IMR-90 (cell line): ENCODE data around the gene IFT25. TPM values are rescaled to one million over a fixed set of nuclear protein-coding genes. Genes with fewer than 3 reads are reported as not detected.
A peak's percentile ranks its signal among the peaks of the same experiment; 100 is the strongest.

Source experiments
- MAZ ChIP-seq: IDR thresholded peaks from 2 replicates; pipeline ENCODE4 v1.6.1; 2012; ENCODE audit warnings: low read depth, mild to moderate bottlenecking, low read length, improper control_type of control experiment, moderate library complexity, borderline replicate concordance
- RCOR1 ChIP-seq: IDR thresholded peaks from 2 replicates; pipeline ENCODE4 v1.6.1; 2012; ENCODE audit warnings: mild to moderate bottlenecking, low read length, improper control_type of control experiment; ENCODE audit not compliant: insufficient replicate concordance
- SMC3 ChIP-seq: fragments of 150-350 bp; IDR thresholded peaks from 2 replicates; pipeline ENCODE4 v1.6.1; 2016; ENCODE audit warnings: low read depth, mild to moderate bottlenecking, antibody characterized with exemption, low read length, moderate library complexity
- polyA plus RNA-seq, 3 experiments: library from polyadenylated mRNA; depleted of rRNA; stranded (reverse); fragments of >200 nt; gene quantifications; 2 replicates each; pipeline ENCODE4 v1.2.3, GENCODE V29; 2012; ENCODE audit warnings: low replicate concordance in 1 of 3
- total RNA-seq: library from RNA; depleted of rRNA; stranded (reverse); fragments of >200 nt; gene quantifications from 2 replicates; pipeline ENCODE4 v1.2.3, GENCODE V29; 2012
- TF ChIP-seq, protein P1 (sequence below): fragments of 150-350 bp; IDR thresholded peaks from 2 replicates; pipeline ENCODE4 v1.6.1; 2017; ENCODE audit warnings: mild to moderate bottlenecking, antibody characterized with exemption, low read length, low read depth

Gene IFT25
- total and polyA plus RNA-seq, 2 of the 4 experiments (the other 2 are of a cell fraction): 9.1 to 38.0 TPM

DNA sequence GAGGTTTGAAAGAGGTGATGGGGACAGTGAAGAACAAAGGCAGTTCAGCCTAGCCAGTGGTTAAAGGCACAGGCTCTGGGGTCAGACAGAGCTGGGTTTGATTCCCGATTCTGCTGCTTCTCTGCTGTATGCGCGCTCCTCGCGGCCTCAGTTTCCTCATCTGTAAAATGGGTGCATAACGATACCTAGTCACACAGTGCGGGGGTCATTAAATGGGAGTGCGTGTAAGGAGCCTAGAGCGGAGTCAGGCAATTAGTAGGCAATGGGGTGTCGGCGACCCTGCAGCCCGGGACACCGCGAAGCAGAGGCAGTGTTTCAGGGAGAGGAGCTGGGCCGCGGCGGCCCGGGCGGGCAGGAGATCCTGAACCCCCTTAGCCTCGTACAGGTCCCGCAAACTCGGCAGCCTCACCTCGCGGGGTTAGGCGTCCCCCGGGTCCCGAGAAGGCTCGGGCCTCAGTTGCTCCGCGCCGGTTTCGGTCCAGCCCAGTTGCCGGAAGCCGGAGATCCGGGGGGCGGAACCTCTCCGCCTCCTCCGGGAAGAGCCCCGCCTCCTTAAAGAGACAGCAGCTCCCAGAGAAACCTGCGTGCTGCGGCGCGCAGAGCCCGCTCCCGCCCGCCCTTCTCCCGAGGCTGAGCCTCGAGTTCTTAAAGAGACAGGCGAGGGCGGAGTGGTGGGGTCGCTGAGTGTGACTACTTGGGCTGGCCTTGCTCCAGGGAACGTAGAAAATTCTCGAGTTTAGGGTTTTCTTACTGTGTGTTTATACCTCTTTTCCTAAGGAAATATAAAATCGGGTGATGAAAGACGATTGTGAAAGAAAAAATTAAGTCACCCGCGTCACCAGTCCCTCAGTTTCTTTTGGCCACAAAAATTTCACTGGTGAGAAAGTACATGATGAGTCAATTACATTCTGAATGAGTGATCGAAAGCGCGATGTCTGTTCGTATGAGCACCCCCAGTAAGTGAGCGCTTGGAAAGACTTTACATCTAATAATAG is 55.9 kb downstream of the IFT25 start, which contains the start of gene YIPF1 (continued):
- TF ChIP-seq RCOR1 (peak; percentile 97), SMC3 (no peak), MAZ (peak; percentile 95)
- TF ChIP-seq, protein P1, sequence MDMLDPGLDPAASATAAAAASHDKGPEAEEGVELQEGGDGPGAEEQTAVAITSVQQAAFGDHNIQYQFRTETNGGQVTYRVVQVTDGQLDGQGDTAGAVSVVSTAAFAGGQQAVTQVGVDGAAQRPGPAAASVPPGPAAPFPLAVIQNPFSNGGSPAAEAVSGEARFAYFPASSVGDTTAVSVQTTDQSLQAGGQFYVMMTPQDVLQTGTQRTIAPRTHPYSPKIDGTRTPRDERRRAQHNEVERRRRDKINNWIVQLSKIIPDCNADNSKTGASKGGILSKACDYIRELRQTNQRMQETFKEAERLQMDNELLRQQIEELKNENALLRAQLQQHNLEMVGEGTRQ: no peak
